Mucosa of stomach (tissue), 1 donor: ENCODE results near the gene IWS1.

Source experiments
- H3K27me3 ChIP-seq: one replicate; pipeline ENCODE4 v1.7.0; 2013; ENCODE audit warnings: mild to moderate bottlenecking, low read length; ENCODE audit not compliant: control insufficient read depth, insufficient read depth
- H3K36me3 ChIP-seq: one replicate; pipeline ENCODE4 v1.7.0; 2013; ENCODE audit warnings: low read length; ENCODE audit not compliant: control insufficient read depth, insufficient read depth
- H3K4me1 ChIP-seq: one replicate; pipeline ENCODE4 v1.7.0; 2013; ENCODE audit warnings: mild to moderate bottlenecking, low read length; ENCODE audit not compliant: control insufficient read depth, insufficient read depth
- H3K4me3 ChIP-seq: one replicate; pipeline ENCODE4 v1.7.0; 2013; ENCODE audit warnings: low read length
- H3K9ac ChIP-seq: one replicate; pipeline ENCODE4 v1.7.0; 2013; ENCODE audit warnings: mild to moderate bottlenecking, low read length, moderate library complexity
- H3K9me3 ChIP-seq: one replicate; pipeline ENCODE4 v1.7.0; 2013; ENCODE audit warnings: mild to moderate bottlenecking, low read length, moderate library complexity; ENCODE audit not compliant: control insufficient read depth
- donor health status: Pancreatic carcinoma.

The IWS1 gene

DNA sequence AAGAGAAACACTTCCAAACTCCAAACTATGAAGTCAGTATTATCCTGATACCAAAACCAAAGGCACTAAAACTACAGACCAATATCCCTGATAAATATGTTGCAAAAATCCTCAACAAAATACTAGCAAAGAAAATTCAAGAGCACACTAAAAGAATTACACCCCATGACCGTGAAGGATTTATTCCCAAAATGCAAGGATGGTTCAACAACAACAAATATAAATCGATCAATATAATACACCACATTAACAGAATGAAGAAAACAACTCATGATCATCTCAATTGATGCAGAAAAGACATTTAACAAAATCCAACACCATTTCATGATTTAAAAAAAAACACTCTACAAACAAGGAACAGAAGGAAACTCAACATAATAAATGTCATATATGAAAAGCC, 50.5 kb downstream of the IWS1 start:
- no peaks in the 10 kb centered on the region for H3K36me3 ChIP-seq
- H3K4me1 ChIP-seq, result peaks cover 10% of the 10 kb centered on the region
- no peak overlapping the region for H3K4me3 ChIP-seq
- no peaks in the 10 kb centered on the region for H3K27me3 ChIP-seq
- no peaks in the 10 kb centered on the region for H3K9me3 ChIP-seq
- H3K9ac ChIP-seq, result no peak overlapping the region

DNA sequence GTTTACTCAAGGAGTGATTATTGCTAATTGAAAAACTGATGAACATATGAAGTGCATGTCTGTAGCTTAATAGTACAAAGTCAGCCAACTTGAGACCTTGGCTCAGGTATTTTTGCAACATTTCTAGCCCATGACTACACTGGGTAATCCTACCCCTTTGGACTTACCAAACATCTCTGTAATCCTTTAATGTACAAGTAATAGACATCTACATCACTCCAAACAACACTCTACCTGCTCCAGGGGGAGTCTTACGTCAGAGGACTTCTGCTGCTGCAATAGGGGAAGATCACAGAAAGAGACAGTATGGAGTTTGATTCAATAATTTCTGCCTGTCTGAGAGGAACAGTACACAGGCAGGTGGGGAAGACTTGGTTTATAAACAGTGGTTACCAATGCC, 54.0 kb downstream of the IWS1 start:
- Histone ChIP-seq H3K9ac (no peak overlapping the region), H3K4me1 (peaks cover 10% of the 10 kb centered on the region), H3K4me3 (no peak overlapping the region), H3K9me3 (no peaks in the 10 kb centered on the region), H3K36me3 (no peaks in the 10 kb centered on the region), H3K27me3 (no peaks in the 10 kb centered on the region)

DNA sequence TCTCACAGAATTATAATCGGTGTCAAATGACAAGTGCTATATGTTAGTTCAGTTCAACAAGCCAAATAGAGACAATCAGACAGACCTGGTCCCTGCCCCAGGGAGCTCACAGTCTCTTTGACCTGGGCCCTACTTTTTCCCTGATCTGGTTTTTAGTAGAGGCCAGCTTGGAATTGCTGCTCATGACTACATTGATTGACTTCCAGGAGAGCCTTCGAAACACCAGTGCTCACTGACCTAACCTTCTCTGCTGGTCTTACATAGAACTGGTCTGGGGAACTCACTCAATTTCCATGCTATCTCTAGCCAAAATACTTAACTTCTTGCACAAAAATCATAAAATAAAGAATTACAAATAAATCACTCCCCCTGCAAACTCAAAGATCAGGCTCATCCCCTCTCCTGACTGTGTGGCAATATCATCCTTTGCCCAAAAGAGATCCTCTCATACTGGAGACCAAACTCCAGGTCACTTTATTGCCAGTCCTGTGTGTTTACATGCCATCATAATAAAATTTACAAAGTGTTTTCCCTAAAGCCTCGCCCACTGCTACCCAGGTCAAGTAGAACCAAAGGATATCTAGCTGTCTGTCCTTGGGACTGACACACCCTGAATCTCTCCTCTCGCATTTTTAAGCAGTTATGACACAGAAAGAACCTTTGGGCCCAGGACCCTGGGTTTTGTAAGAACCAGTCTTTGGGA, 54.9 kb downstream of the IWS1 start:
- no peak overlapping the region for H3K4me3 ChIP-seq
- peaks cover 10% of the 10 kb centered on the region for H3K4me1 ChIP-seq
- no peaks in the 10 kb centered on the region for H3K36me3 ChIP-seq
- H3K9me3 ChIP-seq, result no peaks in the 10 kb centered on the region
- H3K9ac ChIP-seq, result no peak overlapping the region
- H3K27me3 ChIP-seq, result no peaks in the 10 kb centered on the region

DNA sequence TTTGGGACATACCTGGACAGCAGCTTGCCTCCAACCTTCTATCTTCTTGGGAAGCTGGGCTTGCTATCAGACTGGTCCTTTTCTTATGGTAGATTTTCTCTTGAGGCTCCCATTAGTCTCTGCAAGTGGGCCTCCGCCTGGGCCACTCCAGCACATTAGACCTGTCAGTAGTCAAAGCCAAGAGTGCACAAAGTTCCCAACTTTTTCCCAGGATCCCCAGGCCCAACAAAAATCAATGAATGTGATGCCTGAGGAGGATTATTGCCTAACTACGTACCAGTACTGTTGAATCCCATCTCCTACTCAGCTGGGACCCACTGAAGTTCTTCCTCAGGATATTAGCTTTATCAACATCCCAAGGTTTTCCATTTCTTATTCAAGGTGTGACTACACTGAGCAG, 56.3 kb downstream of the IWS1 start:
- Histone ChIP-seq H3K9me3 (no peaks in the 10 kb centered on the region), H3K9ac (no peak overlapping the region), H3K4me3 (no peak overlapping the region), H3K36me3 (no peaks in the 10 kb centered on the region), H3K27me3 (no peaks in the 10 kb centered on the region), H3K4me1 (peaks cover 10% of the 10 kb centered on the region)

DNA sequence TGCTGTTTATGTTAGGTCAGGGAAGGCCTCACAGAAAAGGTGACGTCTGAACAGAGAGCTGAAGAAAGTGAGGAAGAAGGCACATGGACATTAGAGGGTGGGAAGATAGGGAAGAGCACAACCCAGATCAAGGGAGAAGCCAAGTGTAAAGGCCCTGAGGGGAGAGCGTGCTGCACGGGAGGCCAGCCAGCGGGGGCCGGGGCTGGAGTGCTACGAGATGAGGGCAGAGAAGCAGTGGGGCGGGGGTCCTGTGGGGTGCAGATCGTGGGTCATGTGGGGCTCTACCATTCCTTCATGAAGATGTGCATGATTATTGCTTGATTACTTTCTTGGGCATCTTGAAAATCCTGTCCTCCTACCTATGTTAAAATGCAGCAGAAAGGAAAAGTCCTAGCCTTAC, 57.2 kb downstream of the IWS1 start:
- H3K4me3 ChIP-seq, result no peak overlapping the region
- no peaks in the 10 kb centered on the region for H3K36me3 ChIP-seq
- H3K9ac ChIP-seq, result no peak overlapping the region
- no peaks in the 10 kb centered on the region for H3K27me3 ChIP-seq
- peaks cover 10% of the 10 kb centered on the region for H3K4me1 ChIP-seq
- H3K9me3 ChIP-seq, result no peaks in the 10 kb centered on the region

DNA sequence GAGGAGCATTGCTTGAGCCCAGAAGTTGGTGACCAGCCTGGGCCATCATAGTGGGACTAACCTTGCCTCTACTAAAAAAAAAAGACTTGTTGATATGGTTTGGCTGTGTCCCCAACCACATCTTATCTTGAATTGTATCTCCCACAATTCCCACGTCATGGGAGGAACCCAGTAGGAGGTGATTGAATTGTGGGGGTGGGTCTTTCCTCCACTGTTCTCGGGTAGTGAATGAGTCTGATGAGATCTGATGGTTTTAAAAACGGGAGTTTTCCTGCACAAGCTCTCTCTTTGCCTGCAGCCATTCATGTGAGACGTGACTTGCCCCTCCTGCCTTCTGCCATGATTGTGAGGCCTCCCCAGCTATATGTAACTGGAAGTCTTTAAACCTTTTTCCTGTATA, 61.0 kb downstream of the IWS1 start:
- Histone ChIP-seq H3K36me3 (no peaks in the 10 kb centered on the region), H3K9ac (no peak overlapping the region), H3K4me3 (no peak overlapping the region), H3K9me3 (no peaks in the 10 kb centered on the region), H3K4me1 (no peaks in the 10 kb centered on the region), H3K27me3 (no peaks in the 10 kb centered on the region)

DNA sequence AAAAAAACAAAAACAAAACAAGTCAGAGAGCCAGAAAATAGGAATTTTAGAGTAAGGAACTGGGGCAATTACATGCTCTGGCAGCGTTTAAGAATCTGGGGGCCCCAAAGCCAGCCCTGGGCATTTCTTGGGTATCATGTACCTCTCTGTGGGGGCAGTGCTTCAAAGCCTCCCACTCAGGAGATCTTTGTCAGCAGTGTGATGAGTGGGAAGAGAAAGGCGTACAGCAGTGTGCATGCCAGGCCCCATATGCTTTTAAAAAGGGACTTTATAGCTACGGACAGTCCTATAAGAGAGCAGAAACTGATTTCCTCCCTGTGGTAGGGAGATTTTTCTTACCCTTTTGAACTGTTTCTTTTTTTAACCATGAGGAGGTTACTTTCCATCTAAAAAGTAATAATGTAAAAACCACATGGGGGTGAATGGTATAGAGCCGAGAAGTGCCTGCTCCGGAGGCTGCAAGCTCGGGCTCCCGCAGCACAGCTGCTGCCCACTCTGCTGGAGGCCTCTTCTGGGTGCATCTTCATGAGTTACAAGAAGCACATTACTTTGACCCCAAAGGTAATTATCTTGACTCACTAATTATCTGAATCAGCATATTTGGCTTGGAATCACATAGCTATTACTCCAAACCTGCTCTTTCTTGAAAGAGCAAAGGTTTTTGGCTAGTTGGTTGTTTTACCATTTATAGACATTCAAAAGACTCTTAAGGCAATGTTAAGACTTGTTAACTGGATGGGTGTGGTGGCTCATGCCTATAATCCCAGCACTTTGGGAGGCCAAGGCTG, 61.6 kb downstream of the IWS1 start:
- H3K4me3 ChIP-seq, result no peak overlapping the region
- H3K4me1 ChIP-seq, result no peaks in the 10 kb centered on the region
- H3K36me3 ChIP-seq, result no peaks in the 10 kb centered on the region
- no peaks in the 10 kb centered on the region for H3K27me3 ChIP-seq
- no peaks in the 10 kb centered on the region for H3K9me3 ChIP-seq
- H3K9ac ChIP-seq, result no peak overlapping the region

DNA sequence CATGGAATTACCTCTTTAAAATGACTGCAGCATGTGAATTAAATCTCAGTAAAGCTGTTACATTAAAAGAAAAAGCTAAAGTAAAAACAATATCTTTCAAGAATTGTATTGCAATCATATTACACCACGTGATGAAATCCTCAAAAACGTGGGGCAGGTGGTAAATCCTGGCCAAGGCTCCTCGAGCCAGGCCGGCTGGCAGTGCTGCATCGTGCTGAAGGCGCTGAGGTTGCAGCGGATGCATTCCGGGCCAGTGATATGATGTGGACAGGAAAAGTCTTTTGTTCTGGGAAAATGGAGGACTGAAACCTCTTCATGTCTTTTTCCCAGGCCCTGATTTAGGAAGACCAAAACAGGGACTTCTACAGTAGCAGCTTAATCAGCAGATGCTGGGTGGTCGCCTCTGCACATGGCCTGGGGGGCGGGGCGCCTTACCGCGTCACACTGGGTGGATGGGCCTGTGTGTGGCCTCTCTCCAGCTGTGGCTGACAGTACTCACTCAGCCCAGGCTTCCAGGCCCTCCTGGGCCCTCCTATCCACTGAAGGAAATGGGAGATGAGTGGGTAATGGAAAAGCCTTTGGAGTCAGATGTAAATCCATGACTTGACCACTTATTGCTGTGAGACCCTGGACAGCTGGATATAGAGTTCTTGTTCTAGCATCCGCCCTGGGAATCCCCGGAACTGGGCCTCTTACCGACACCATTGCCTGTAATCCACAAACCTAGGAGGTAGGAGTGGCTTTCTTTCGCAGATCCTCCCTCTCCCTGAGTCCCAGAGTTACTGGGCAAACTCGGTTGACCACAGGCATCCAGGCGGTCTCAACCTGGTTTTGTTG, 62.9 kb downstream of the IWS1 start:
- H3K9me3 ChIP-seq, result no peaks in the 10 kb centered on the region
- H3K9ac ChIP-seq, result no peak overlapping the region
- no peaks in the 10 kb centered on the region for H3K36me3 ChIP-seq
- no peak overlapping the region for H3K4me3 ChIP-seq
- no peaks in the 10 kb centered on the region for H3K4me1 ChIP-seq
- H3K27me3 ChIP-seq, result no peaks in the 10 kb centered on the region

DNA sequence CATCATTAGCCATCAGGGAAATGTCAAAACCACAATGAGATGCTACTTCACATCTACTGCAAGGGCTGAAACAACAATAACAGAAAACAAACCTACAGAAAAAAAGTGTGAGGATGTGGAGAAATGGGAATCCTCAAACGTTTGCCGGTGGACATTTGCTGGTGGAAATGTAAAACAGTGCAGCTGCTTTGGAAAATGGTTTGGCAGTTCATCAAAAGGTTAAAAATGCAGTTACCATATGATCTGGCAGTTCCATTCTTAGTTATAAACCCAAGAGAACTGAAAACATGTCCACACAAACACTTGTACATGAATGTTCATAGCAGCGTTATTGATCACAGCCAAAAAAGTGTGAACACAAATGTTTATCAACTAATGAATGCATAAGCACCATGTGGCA, 63.8 kb downstream of the IWS1 start:
- Histone ChIP-seq H3K4me3 (no peak overlapping the region), H3K4me1 (no peaks in the 10 kb centered on the region), H3K9me3 (no peaks in the 10 kb centered on the region), H3K27me3 (no peaks in the 10 kb centered on the region), H3K36me3 (no peaks in the 10 kb centered on the region), H3K9ac (no peak overlapping the region)

DNA sequence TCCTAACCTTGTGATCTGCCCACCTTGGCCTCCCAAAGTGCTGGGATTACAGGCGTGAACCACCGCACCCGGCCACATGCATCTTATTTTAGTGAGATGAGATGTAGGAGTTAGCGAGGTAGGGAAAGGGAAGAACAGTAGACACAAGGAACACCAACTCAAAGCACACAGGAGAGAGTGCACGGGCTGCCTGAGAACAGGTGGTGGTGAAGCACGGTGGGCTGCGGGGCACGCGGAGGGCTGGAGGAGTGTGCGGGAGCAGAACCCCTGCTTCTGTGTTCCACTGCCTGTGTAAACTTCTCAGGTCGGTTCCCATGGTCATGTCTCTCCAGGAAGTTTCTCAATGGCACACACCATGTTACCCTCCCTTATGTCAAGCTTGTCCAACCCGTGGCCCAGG, 69.3 kb downstream of the IWS1 start:
- H3K27me3 ChIP-seq, result no peaks in the 10 kb centered on the region

DNA sequence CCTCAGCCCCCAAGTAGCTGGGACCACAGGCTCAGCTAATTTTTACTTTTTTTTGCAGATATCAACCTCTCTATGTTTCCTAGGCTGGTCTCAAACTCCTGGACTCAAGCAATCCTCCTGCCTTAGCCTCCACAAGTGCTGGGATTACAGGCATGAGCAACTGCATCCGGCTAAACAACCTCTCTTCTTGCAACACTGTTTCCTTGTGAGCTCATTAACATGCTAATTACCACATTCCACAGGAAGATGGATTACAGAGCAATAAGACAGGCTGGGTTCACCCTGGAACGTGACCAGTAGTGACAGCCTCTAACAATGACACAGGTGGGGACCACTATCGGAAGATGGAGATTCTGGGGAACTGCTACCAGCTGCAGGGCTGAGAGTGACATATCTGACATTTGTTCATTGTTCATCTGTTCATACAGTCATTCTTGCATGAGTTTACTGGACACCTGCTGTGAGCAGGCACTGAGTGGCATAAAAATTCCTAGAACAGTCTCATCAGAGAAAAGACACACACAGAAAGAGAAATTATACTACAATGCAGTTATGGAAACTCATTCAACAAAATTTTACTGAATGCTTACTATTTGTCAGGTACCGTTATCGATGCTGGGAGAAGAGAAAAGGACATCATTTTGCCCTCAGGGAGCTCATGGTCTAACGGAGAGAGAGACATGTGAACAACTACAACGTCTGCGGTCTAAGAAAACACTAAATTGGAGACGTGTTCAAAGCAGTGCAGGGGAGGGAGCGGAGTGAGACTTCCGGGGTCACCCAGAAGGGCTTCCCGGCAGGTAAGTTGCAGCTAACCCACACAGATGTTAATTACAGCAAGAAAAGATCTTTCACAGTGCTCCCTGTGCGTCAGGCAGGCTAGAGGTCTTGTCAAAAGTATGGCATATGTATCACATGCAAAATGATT, 70.5 kb downstream of the IWS1 start:
- no peaks in the 10 kb centered on the region for H3K9me3 ChIP-seq
- peak overlapping the region; percentile 45 for H3K4me3 ChIP-seq
- no peaks in the 10 kb centered on the region for H3K27me3 ChIP-seq
- peak overlapping the region; percentile 63 for H3K9ac ChIP-seq
- H3K36me3 ChIP-seq, result no peaks in the 10 kb centered on the region
- H3K4me1 ChIP-seq, result peaks cover 21% of the 10 kb centered on the region

More for the DNA sequence above, 69.3 kb downstream of the IWS1 start:
- Histone ChIP-seq H3K9me3 (no peaks in the 10 kb centered on the region), H3K36me3 (no peaks in the 10 kb centered on the region), H3K4me3 (no peak overlapping the region), H3K4me1 (peaks cover 21% of the 10 kb centered on the region), H3K9ac (no peak overlapping the region)
